HG03097 (cell line): ENCODE results near the gene CAV3.

ENCODE experiments used
- ATAC-seq: cut with Tn5 transposase; IDR thresholded peaks from one replicate; pipeline ENCODE4 v1.9.1; 2021; ENCODE audit not compliant: unreplicated experiment, low FRiP score

Gene CAV3

GRCh38 chr3:8734137-8734878 is 706 bp downstream of the CAV3 start:
- no peak for ATAC-seq

- no peak for ATAC-seq
Observed at GRCh38 chr3:8734908-8735307, 1.3 kb downstream of the CAV3 start.

GRCh38 chr3:8736436-8736835 is 2.8 kb downstream of the CAV3 start:
- no peak for ATAC-seq

GRCh38 chr3:8737301-8737700 is 3.7 kb downstream of the CAV3 start:
- ATAC-seq = no peak

GRCh38 chr3:8737823-8738222 is 4.2 kb downstream of the CAV3 start:
- ATAC-seq = no peak

GRCh38 chr3:8738639-8739038 is 5.0 kb downstream of the CAV3 start:
- no peak for ATAC-seq

GRCh38 chr3:8739757-8740504 is 6.3 kb downstream of the CAV3 start:
- no peak for ATAC-seq

GRCh38 chr3:8741581-8742261 is 8.1 kb downstream of the CAV3 start:
- no peak for ATAC-seq

GRCh38 chr3:8743021-8743601 is 9.5 kb downstream of the CAV3 start:
- ATAC-seq = no peak

GRCh38 chr3:8743911-8744310 is 10.3 kb downstream of the CAV3 start:
- no peak for ATAC-seq

GRCh38 chr3:8745619-8746370 is 12.2 kb downstream of the CAV3 start:
- no peak for ATAC-seq

GRCh38 chr3:8746780-8747345 is 13.3 kb downstream of the CAV3 start:
- ATAC-seq = no peak

GRCh38 chr3:8749316-8749715 is 15.7 kb downstream of the CAV3 start:
- no peak for ATAC-seq

GRCh38 chr3:8752832-8753231 is 19.2 kb downstream of the CAV3 start:
- ATAC-seq = no peak

GRCh38 chr3:8755097-8755496 is 21.5 kb downstream of the CAV3 start:
- no peak for ATAC-seq

- ATAC-seq = no peak
Observed at GRCh38 chr3:8755564-8756237, 22.1 kb downstream of the CAV3 start.

GRCh38 chr3:8756671-8757070 is 23.1 kb downstream of the CAV3 start:
- ATAC-seq = no peak

- no peak for ATAC-seq
Observed at GRCh38 chr3:8757551-8758518, 24.2 kb downstream of the CAV3 start.
